Hepatocyte (in vitro differentiated cells): Measurements from ENCODE around the gene PROX2. TPM values are rescaled to one million over a fixed set of nuclear protein-coding genes. Genes with fewer than 3 reads are reported as not detected.
A peak's percentile ranks its signal among the peaks of the same experiment; 100 is the strongest.

Source experiments
- DNase-seq: peaks from one replicate; pipeline ENCODE4 v3.0.0-alpha.2; 2016; ENCODE audit warnings: low spot score
- H2AFZ ChIP-seq: fragments of 200-600 bp; sonication (generic); 2 replicates; pipeline ENCODE4 v1.6.0; 2016; ENCODE audit warnings: antibody characterized with exemption, mild to moderate bottlenecking
- H3K27ac ChIP-seq: fragments of 200-600 bp; sonication (generic); 2 replicates; pipeline ENCODE4 v1.5.1; 2016; ENCODE audit warnings: mild to moderate bottlenecking
- H3K27me3 ChIP-seq: fragments of 200-600 bp; sonication (generic); 2 replicates; pipeline ENCODE4 v1.6.1; 2016
- H3K36me3 ChIP-seq: fragments of 200-600 bp; sonication (generic); replicated peaks from 2 replicates; pipeline ENCODE4 v1.5.1; 2016; ENCODE audit warnings: low read depth; ENCODE audit not compliant: insufficient read depth
- H3K4me1 ChIP-seq: fragments of 200-600 bp; sonication (generic); 2 replicates; pipeline ENCODE4 v1.5.1; 2016; ENCODE audit warnings: mild to moderate bottlenecking, moderate library complexity; ENCODE audit not compliant: insufficient read depth
- H3K4me2 ChIP-seq: fragments of 200-600 bp; sonication (generic); 2 replicates; pipeline ENCODE4 v1.6.0; 2016
- H3K4me3 ChIP-seq: fragments of 200-600 bp; sonication (generic); 2 replicates; pipeline ENCODE4 v1.5.1; 2016; ENCODE audit warnings: mild to moderate bottlenecking
- H3K79me2 ChIP-seq: fragments of 200-600 bp; sonication (generic); 2 replicates; pipeline ENCODE4 v1.6.0; 2017; ENCODE audit warnings: mild to moderate bottlenecking
- H3K9me2 ChIP-seq: fragments of 200-600 bp; sonication (generic); replicated peaks from 2 replicates; pipeline ENCODE4 v1.6.0; 2017; ENCODE audit warnings: mild to moderate bottlenecking; ENCODE audit not compliant: insufficient read depth
- H3K9me3 ChIP-seq: fragments of 200-600 bp; sonication (generic); 2 replicates; pipeline ENCODE4 v1.5.1; 2016; ENCODE audit warnings: low read depth, mild to moderate bottlenecking
- H4K20me1 ChIP-seq: fragments of 200-600 bp; sonication (generic); 2 replicates; pipeline ENCODE4 v1.6.0; 2016; ENCODE audit warnings: mild to moderate bottlenecking; ENCODE audit not compliant: insufficient read depth, poor library complexity, severe bottlenecking
- CTCF ChIP-seq: fragments of 200-600 bp; sonication (generic); IDR thresholded peaks from 2 replicates; pipeline ENCODE4 v1.5.1; 2016; ENCODE audit warnings: antibody characterized with exemption, mild to moderate bottlenecking; ENCODE audit not compliant: poor library complexity
- EZH2 ChIP-seq: fragments of 200-600 bp; sonication (generic); IDR thresholded peaks from 2 replicates; pipeline ENCODE4 v1.6.1; 2016; ENCODE audit warnings: antibody characterized with exemption, mild to moderate bottlenecking, borderline replicate concordance
- EZH2phosphoT487 ChIP-seq: fragments of 200-600 bp; sonication (generic); IDR thresholded peaks from one replicate; pipeline ENCODE4 v1.6.1; 2018; ENCODE audit warnings: antibody characterized with exemption, mild to moderate bottlenecking, low read depth, moderate library complexity; ENCODE audit not compliant: unreplicated experiment, severe bottlenecking
- WGBS: methylation state at CpG from one replicate; pipeline ENCODE4 v1.1.6; 2016; ENCODE audit warnings: low lambda C conversion rate; ENCODE audit errors: missing lambda C conversion rate; 5-methylcytosine and 5-hydroxymethylcytosine counted together
- polyA plus RNA-seq: library from polyadenylated mRNA; unstranded; fragments of >200 nt; fragmentation: Nextera tagmentation; extraction: Ambion mirVana; gene quantifications from 2 replicates; pipeline ENCODE4 v1.2.1, GENCODE V29; 2016
- total RNA-seq: library from RNA; depleted of rRNA; stranded (reverse); fragments of >200 nt; gene quantifications from 2 replicates; pipeline ENCODE4 v1.2.3, GENCODE V29; 2014

PROX2 gene
- total and polyA plus RNA-seq, 2 experiments from 2014 or later, result not detected

GRCh38 chr14:74906925-74907521 is 31.1 kb upstream of the PROX2 start:
- Histone ChIP-seq H3K9me2 (no peaks in the 10 kb centered on the region), H3K27me3 (no peaks in the 10 kb centered on the region), H2AFZ (no peak overlapping the region), H3K4me1 (no peaks in the 10 kb centered on the region), H3K27ac (no peak overlapping the region), H3K79me2 (no peaks in the 10 kb centered on the region), H3K36me3 (no peaks in the 10 kb centered on the region), H3K4me2 (no peak overlapping the region), H3K4me3 (no peak overlapping the region), H3K9me3 (no peaks in the 10 kb centered on the region), H4K20me1 (no peaks in the 10 kb centered on the region)
- TF ChIP-seq CTCF, result no peak
- no peak for TF ChIP-seq EZH2phosphoT487
- TF ChIP-seq EZH2, result no peak
- WGBS, result 93% methylated on average over 12 of the region's 12 CpGs
- DNase-seq, result no peak

- no peaks in the 10 kb centered on the region for H3K9me2 ChIP-seq
- H3K36me3 ChIP-seq, result no peaks in the 10 kb centered on the region
- H3K79me2 ChIP-seq, result no peaks in the 10 kb centered on the region
- H3K4me1 ChIP-seq, result no peaks in the 10 kb centered on the region
- no peak overlapping the region for H2AFZ ChIP-seq
- no peaks in the 10 kb centered on the region for H3K27me3 ChIP-seq
- H3K4me2 ChIP-seq, result no peak overlapping the region
- H4K20me1 ChIP-seq, result no peaks in the 10 kb centered on the region
- no peaks in the 10 kb centered on the region for H3K9me3 ChIP-seq
- H3K4me3 ChIP-seq, result no peak overlapping the region
- 54% methylated on average over 14 of the region's 14 CpGs for WGBS
- TF ChIP-seq EZH2phosphoT487, result no peak
- peak; percentile 96 for TF ChIP-seq CTCF
- H3K27ac ChIP-seq, result no peak overlapping the region
- peak; percentile 81 for DNase-seq
These were observed 29.7 kb upstream of the PROX2 start for GRCh38 chr14:74905595-74906142.

- no peak for DNase-seq
These were observed 28.9 kb upstream of the PROX2 start for GRCh38 chr14:74904635-74905503.

More at GRCh38 chr14:74904635-74905503, 28.9 kb upstream of the PROX2 start:
- Histone ChIP-seq H3K27ac (no peak overlapping the region), H3K4me3 (no peak overlapping the region), H3K27me3 (no peaks in the 10 kb centered on the region), H3K4me1 (no peaks in the 10 kb centered on the region), H3K9me3 (no peaks in the 10 kb centered on the region), H2AFZ (no peak overlapping the region), H4K20me1 (no peaks in the 10 kb centered on the region), H3K4me2 (no peak overlapping the region), H3K36me3 (no peaks in the 10 kb centered on the region), H3K9me2 (no peaks in the 10 kb centered on the region), H3K79me2 (no peaks in the 10 kb centered on the region)
- no peak for TF ChIP-seq EZH2phosphoT487
- TF ChIP-seq EZH2, result no peak
- TF ChIP-seq CTCF, result no peak
- WGBS, result 90% methylated on average over 6 of the region's 6 CpGs
